ENCODE measurements around the gene TCF12.

The TCF12 gene

GRCh38 chr15:57288926-57289580 is 370.6 kb downstream of the TCF12 start:
- H3F3A ChIP-seq (ENCODE audit: insufficient read depth, low read length): no peaks in the 10 kb centered on the region; the same call in 1 of the 2 replicates
- no peak for TF ChIP-seq CTCF (IDR thresholded peaks at IDR 0.05; ENCODE audit: low read length)
- peaks cover 57% of the 10 kb centered on the region for H3K36me3 ChIP-seq (ENCODE audit: insufficient read depth, low read length)
- H3K27me3 ChIP-seq (ENCODE audit: insufficient read depth, low read length): no peaks in the 10 kb centered on the region
- no peaks in the 10 kb centered on the region for H3K9me3 ChIP-seq (ENCODE audit: low read length)
- no peak overlapping the region for H3K4me3 ChIP-seq (ENCODE audit: low read depth, low read length, poor library complexity, severe bottlenecking)
- no peak overlapping the region for H3K9ac ChIP-seq (ENCODE audit: low read length)
- no peaks in the 10 kb centered on the region for H3K79me2 ChIP-seq (ENCODE audit: insufficient read depth, low read length)
- no peak overlapping the region for H3K27ac ChIP-seq (ENCODE audit: low read depth, low read length, poor library complexity, severe bottlenecking)
- no peaks in the 10 kb centered on the region for H4K20me1 ChIP-seq (ENCODE audit: insufficient read depth, low read length)
- no peak overlapping the region for H3K4me2 ChIP-seq (ENCODE audit: low read length)
- no peak overlapping the region for H2AFZ ChIP-seq (ENCODE audit: low read length)
- peaks cover 47% of the 10 kb centered on the region for H3K4me1 ChIP-seq (ENCODE audit: insufficient read depth, low read length, severe bottlenecking)
- H3K9me2 ChIP-seq (ENCODE audit: low read depth, low read length): no peaks in the 10 kb centered on the region

DNA sequence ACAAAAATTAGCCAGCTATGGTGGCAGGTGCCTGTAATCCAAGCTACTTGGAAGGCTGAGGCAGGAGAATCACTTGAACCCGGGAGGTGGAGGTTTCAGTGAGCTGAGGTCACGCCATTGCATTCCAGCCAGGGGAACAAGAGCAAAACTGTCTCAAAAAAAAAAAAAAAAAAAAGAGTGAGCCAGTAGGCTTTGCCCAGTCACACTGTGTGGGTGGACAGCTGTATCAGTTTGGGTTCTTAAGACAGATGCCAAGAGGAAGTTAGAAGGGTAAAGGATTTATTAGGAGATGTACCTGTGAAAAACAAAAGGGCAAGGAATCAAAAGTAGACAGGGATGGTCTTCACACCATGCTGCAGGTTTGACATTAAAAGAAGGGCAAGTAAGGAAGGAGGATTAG is 371.7 kb downstream of the TCF12 start:
- no peaks in the 10 kb centered on the region for H4K20me1 ChIP-seq (ENCODE audit: insufficient read depth, low read length)
- TF ChIP-seq CTCF (IDR thresholded peaks at IDR 0.05; ENCODE audit: low read length) (no peak), EZH2 (IDR thresholded peaks at IDR 0.05; ENCODE audit: borderline replicate concordance, low read length) (no peak)
- no peaks in the 10 kb centered on the region for H3K79me2 ChIP-seq (ENCODE audit: insufficient read depth, low read length)
- H3K4me2 ChIP-seq (ENCODE audit: low read length): no peak overlapping the region
- H3K9ac ChIP-seq (ENCODE audit: low read length): no peak overlapping the region
- H3K9me2 ChIP-seq (ENCODE audit: low read depth, low read length): no peaks in the 10 kb centered on the region
- no peak overlapping the region for H3K4me3 ChIP-seq (ENCODE audit: low read depth, low read length, poor library complexity, severe bottlenecking)
- no peaks in the 10 kb centered on the region for H3K9me3 ChIP-seq (ENCODE audit: low read length)
- no peak overlapping the region for H3K27ac ChIP-seq (ENCODE audit: low read depth, low read length, poor library complexity, severe bottlenecking)
- H2AFZ ChIP-seq (ENCODE audit: low read length): no peak overlapping the region
- peaks cover 57% of the 10 kb centered on the region for H3K36me3 ChIP-seq (ENCODE audit: insufficient read depth, low read length)
- H3F3A ChIP-seq (ENCODE audit: insufficient read depth, low read length): no peaks in the 10 kb centered on the region
- H3K4me1 ChIP-seq (ENCODE audit: insufficient read depth, low read length, severe bottlenecking): peaks cover 35% of the 10 kb centered on the region
- no peaks in the 10 kb centered on the region for H3K27me3 ChIP-seq (ENCODE audit: insufficient read depth, low read length)

DNA sequence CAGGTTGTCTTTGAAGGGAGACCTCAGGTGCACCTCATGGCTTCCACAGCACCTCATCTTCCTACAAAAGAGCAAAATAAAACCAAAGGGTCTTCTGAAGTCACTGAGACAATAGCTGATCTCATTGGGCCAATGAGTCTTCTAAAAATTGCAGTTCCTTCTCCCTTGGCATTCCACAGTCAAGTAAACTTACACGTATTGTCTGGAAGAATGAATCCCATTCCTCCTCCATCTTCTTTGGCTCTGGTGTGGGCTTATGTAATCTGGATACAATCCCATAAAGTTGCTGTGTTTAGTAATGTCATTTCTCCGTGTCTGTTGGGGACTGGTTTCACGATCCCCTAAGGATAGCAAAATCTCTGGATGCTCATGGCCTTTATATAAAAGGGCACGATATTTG is 372.4 kb downstream of the TCF12 start:
- Histone ChIP-seq H3K9ac (ENCODE audit: low read length) (no peak overlapping the region), H3K79me2 (ENCODE audit: insufficient read depth, low read length) (no peaks in the 10 kb centered on the region), H3K4me3 (ENCODE audit: low read depth, low read length, poor library complexity, severe bottlenecking) (no peak overlapping the region), H3K27me3 (ENCODE audit: insufficient read depth, low read length) (no peaks in the 10 kb centered on the region), H3K4me2 (ENCODE audit: low read length) (no peak overlapping the region), H3K4me1 (ENCODE audit: insufficient read depth, low read length, severe bottlenecking) (peaks cover 29% of the 10 kb centered on the region), H3K27ac (ENCODE audit: low read depth, low read length, poor library complexity, severe bottlenecking) (no peak overlapping the region), H2AFZ (ENCODE audit: low read length) (no peak overlapping the region), H3F3A (ENCODE audit: insufficient read depth, low read length) (no peaks in the 10 kb centered on the region), H3K9me3 (ENCODE audit: low read length) (no peaks in the 10 kb centered on the region), H3K36me3 (ENCODE audit: insufficient read depth, low read length) (peaks cover 52% of the 10 kb centered on the region), H3K9me2 (ENCODE audit: low read depth, low read length) (no peaks in the 10 kb centered on the region), H4K20me1 (ENCODE audit: insufficient read depth, low read length) (no peaks in the 10 kb centered on the region)
- TF ChIP-seq EZH2 (IDR thresholded peaks at IDR 0.05; ENCODE audit: borderline replicate concordance, low read length) (no peak), CTCF (IDR thresholded peaks at IDR 0.05; ENCODE audit: low read length) (no peak)
